Esophagus squamous epithelium (tissue), 5 donors: Measurements from ENCODE around the gene MAN2A1. TPM values are rescaled to one million over a fixed set of nuclear protein-coding genes. Genes with fewer than 3 reads are reported as not detected.

ENCODE experiments used
- DNase-seq: peaks from one replicate; lab custom pipeline; 2025; lab: John Stamatoyannopoulos, UW
- H3K27ac ChIP-seq, 4 donors: fragments of 200-600 bp; sonication (generic); one replicate each; pipeline ENCODE4 v1.5.1; 2016 to 2019; ENCODE audit warnings: mild to moderate bottlenecking in 1 of 4
- H3K27me3 ChIP-seq, 4 donors: fragments of 200-600 bp; sonication (generic); 1 replicate in 3 of 4; 2 replicates in 1 of 4; pipeline versions ENCODE4 v1.5.1 to v1.6.0; 2017 to 2021; ENCODE audit warnings: antibody characterized with exemption in 1 of 4
- H3K36me3 ChIP-seq, 3 donors: fragments of 200-600 bp; sonication (generic); one replicate each; pipeline ENCODE4 v1.5.1; 2016 to 2019
- H3K4me1 ChIP-seq, 3 donors: fragments of 200-600 bp; sonication (generic); one replicate each; pipeline ENCODE4 v1.5.1; 2017 to 2019
- H3K4me3 ChIP-seq, 4 donors: fragments of 200-600 bp; sonication (generic); 1 replicate in 3 of 4; 2 replicates in 1 of 4; pipeline ENCODE4 v1.5.1; 2016 to 2019; ENCODE audit warnings: mild to moderate bottlenecking in 2 of 4, moderate library complexity in 1 of 4
- H3K9me3 ChIP-seq, 3 donors: fragments of 200-600 bp; sonication (generic); one replicate each; pipeline ENCODE4 v1.5.1; 2016 to 2019
- POLR2A ChIP-seq, 4 donors: fragments of 450-650 bp; IDR thresholded peaks; one replicate each; pipeline ENCODE4 v1.6.1; 2017; ENCODE audit warnings: antibody characterized with exemption in 4 of 4, mild to moderate bottlenecking in 4 of 4, moderate library complexity in 3 of 4
- WGBS, 2 donors: methylation state at CpG; one replicate each; pipeline ENCODE4 v1.1.5; 2018; 5-methylcytosine and 5-hydroxymethylcytosine counted together
- intact Hi-C: fragments of 100-400 bp; cut with DNase I; formaldehyde crosslinking; loops from one replicate; pipeline ENCODE4 v1.15.0; 2022
- total RNA-seq, 4 donors: library from RNA; depleted of rRNA; stranded (reverse); fragments of >200 nt; gene quantifications; one replicate each; pipeline ENCODE4 v1.1.0, GENCODE V29; 2016
- TF ChIP-seq, protein P1 (sequence below), 6 experiments: fragments of 450-650 bp in 4 of 6; fragments of 200-600 bp in 2 of 6; sonication (generic) in 2 of 6; IDR thresholded peaks; one replicate each; pipeline ENCODE4 v1.5.1; 2016 to 2019; ENCODE audit warnings: antibody characterized with exemption in 6 of 6, mild to moderate bottlenecking in 4 of 6, moderate library complexity in 4 of 6
- donor health status: DM: yes; HTN: yes; CAD: no.

MAN2A1 gene
- total RNA-seq, 4 donors from 2014 or later, result 27.4 to 40.1 (median 37.4) TPM

DNA sequence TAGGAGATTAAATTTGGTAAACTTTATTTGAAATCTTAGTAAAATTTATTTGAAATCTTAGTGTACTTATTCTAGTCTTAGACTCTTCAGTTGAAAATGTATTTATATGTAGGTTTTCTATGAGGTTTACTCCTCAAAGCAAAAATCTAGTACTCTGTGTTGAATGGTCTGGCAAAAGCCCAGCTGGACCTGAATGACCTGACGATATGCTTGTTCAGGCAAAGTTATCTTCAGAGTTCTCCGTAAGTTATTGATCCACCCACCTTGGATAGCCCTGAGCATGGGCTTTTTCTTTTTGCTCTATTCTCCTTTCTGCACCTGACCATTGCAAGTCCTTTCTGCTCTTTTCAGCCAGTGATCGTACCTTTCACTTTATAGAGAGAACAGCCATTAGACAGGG is 158.4 kb downstream of the MAN2A1 start:
- TF ChIP-seq POLR2A (IDR thresholded peaks at IDR 0.05), result no peak
- TF ChIP-seq, protein P1, sequence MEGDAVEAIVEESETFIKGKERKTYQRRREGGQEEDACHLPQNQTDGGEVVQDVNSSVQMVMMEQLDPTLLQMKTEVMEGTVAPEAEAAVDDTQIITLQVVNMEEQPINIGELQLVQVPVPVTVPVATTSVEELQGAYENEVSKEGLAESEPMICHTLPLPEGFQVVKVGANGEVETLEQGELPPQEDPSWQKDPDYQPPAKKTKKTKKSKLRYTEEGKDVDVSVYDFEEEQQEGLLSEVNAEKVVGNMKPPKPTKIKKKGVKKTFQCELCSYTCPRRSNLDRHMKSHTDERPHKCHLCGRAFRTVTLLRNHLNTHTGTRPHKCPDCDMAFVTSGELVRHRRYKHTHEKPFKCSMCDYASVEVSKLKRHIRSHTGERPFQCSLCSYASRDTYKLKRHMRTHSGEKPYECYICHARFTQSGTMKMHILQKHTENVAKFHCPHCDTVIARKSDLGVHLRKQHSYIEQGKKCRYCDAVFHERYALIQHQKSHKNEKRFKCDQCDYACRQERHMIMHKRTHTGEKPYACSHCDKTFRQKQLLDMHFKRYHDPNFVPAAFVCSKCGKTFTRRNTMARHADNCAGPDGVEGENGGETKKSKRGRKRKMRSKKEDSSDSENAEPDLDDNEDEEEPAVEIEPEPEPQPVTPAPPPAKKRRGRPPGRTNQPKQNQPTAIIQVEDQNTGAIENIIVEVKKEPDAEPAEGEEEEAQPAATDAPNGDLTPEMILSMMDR (IDR thresholded peaks at IDR 0.05), result no peak
- DNase-seq, result no peak
- Histone ChIP-seq H3K4me1 (no peaks in the 10 kb centered on the region), H3K27me3 (no peaks in the 10 kb centered on the region), H3K4me3 (no peak overlapping the region), H3K36me3 (peaks cover 0 to 75% (median 0%) of the 10 kb centered on the region in 3 donors), H3K27ac (no peak overlapping the region), H3K9me3 (no peaks in the 10 kb centered on the region)
- intact Hi-C loops, result no loop called here
- 61 to 70% methylated on average over 3 of the region's 3 CpGs for WGBS, 2 donors

DNA sequence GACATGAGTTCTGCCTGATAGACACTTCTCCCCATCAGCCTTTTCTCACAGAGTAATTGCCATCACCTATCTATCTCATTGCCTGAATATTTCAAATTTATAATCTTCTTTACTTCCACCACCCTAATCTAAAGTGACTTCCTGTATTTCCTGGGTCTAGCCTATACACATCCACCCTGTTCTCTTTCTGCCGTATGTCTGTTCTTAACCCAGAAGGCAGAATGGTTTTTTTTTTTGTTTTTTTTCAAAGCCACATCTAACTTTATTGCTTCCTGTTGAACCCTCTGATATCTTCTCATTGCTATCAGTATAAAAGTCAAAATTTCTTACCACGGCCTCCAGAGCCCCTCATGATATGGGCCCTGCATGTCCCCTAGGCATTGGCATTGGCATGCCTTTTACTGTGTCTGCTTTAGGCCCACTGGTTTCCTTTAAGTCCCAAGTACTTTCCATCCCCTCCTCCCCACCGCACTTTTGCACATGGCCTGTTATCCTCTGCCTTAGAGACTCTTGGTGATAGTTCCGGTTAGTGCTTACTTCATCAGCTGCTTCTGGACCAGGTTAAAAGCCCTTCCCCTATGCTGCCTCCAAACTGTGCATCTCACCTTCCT is 159.9 kb downstream of the MAN2A1 start:
- no peak for TF ChIP-seq POLR2A (IDR thresholded peaks at IDR 0.05)
- TF ChIP-seq, protein P1 (IDR thresholded peaks at IDR 0.05), result no peak
- no peak for DNase-seq
- intact Hi-C loops, result no loop called here
- peaks cover 0 to 71% (median 0%) of the 10 kb centered on the region in 3 donors for H3K36me3 ChIP-seq
- H3K4me1 ChIP-seq, result no peaks in the 10 kb centered on the region
- H3K27me3 ChIP-seq, result no peaks in the 10 kb centered on the region
- WGBS, 2 donors, result 82 to 95% methylated on average over 4 of the region's 4 CpGs
- no peak overlapping the region for H3K27ac ChIP-seq
- no peak overlapping the region for H3K4me3 ChIP-seq
- no peaks in the 10 kb centered on the region for H3K9me3 ChIP-seq

DNA sequence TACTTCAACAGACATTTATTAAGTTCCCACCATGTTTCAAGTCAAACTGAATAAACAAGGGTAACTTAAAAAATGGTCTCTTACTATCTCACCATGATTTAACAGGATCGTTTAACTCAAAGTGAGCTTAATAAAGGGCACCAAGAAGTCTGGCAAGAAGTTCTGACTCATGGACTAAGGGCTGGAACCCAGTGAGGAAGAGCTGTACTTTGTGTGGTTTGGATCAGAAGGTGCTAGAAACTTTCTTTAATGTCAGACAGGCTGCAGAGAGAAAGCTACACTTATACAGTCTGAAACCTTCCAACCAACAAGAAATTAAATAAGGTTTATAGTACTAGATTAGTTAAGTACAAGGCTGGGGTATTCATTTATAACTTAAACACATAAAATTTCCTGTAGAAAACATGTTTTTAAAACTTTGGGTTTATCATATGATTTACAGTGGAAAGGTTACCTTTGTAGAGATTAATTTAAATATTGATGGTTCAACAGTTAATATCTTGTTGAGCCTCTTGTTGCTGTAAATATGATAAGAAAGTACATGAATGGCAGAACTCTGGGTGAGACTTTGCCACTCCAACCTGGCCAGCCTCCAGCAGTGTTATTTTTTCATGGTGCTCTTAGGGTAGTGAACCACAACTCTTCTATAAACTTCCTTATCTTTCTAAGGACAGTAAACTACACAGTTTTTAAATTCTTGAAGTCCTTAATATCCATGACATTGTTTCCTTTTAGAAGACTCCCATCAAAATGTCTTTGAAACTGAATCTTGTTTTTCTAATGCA is 162.8 kb downstream of the MAN2A1 start:
- peaks cover 0 to 4% (median 0%) of the 10 kb centered on the region in 3 donors for H3K4me1 ChIP-seq
- H3K27ac ChIP-seq, result no peak overlapping the region
- H3K36me3 ChIP-seq, result peaks cover 0 to 78% (median 2%) of the 10 kb centered on the region in 3 donors
- TF ChIP-seq, protein P1 (IDR thresholded peaks at IDR 0.05), result no peak
- TF ChIP-seq POLR2A (IDR thresholded peaks at IDR 0.05), result no peak
- 79 to 80% methylated on average over 1 of the region's 1 CpG for WGBS, 2 donors
- no peaks in the 10 kb centered on the region for H3K27me3 ChIP-seq
- H3K4me3 ChIP-seq, result no peak overlapping the region
- no peaks in the 10 kb centered on the region for H3K9me3 ChIP-seq
- intact Hi-C loops, result no loop called here
- no peak for DNase-seq

DNA sequence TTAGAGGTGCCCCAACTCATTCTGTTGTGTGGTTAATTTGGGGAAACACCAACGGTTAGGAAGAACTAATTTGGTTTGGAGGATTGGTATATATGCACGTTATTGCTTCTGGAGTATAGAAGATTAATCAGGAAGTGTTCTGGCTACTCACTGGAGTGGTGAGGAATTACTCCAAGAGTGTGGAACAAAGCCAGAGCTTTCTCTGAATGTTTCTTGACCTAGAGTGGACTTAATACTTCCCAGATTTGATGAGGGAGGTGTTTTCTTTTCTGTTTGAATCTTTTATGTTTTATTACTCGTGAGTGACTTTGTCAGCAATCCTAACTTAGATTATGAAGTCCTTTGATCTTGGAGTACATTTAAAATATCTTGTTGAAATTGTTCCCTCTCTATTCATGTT is 163.7 kb downstream of the MAN2A1 start:
- H3K27ac ChIP-seq, result no peak overlapping the region
- no peak for TF ChIP-seq POLR2A (IDR thresholded peaks at IDR 0.05)
- TF ChIP-seq, protein P1 (IDR thresholded peaks at IDR 0.05), result no peak
- H3K4me3 ChIP-seq, result no peak overlapping the region
- no peaks in the 10 kb centered on the region for H3K27me3 ChIP-seq
- no peak for DNase-seq
- peaks cover 0 to 78% (median 3%) of the 10 kb centered on the region in 3 donors for H3K36me3 ChIP-seq
- intact Hi-C loops, result no loop called here
- WGBS, 2 donors, result 50 to 77% methylated on average over 3 of the region's 3 CpGs
- no peaks in the 10 kb centered on the region for H3K9me3 ChIP-seq
- peaks cover 0 to 12% (median 0%) of the 10 kb centered on the region in 3 donors for H3K4me1 ChIP-seq

DNA sequence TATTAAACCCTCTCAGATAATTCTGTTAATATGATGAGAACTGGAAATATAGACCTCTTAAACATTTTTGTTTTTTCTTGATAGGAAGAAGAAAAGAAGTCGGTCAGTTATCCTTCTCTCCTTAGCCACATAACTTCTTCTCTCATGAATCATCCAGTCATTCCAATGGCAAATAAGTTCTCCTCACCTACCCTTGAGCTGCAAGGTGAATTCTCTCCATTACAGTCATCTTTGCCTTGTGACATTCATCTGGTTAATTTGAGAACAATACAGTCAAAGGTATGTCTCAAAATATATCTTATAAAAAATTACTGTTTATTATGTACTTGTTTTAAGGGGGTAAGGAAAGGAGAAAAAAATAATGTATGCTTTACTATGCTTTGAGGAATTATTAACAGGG is 165.3 kb downstream of the MAN2A1 start:
- TF ChIP-seq POLR2A (IDR thresholded peaks at IDR 0.05), result no peak
- TF ChIP-seq, protein P1 (IDR thresholded peaks at IDR 0.05), result no peak
- no peaks in the 10 kb centered on the region for H3K9me3 ChIP-seq
- WGBS, 2 donors, result 90 to 93% methylated on average over 1 of the region's 1 CpG
- H3K4me3 ChIP-seq, result no peak overlapping the region
- peaks cover 0 to 15% (median 0%) of the 10 kb centered on the region in 3 donors for H3K4me1 ChIP-seq
- DNase-seq, result no peak
- H3K27me3 ChIP-seq, result no peaks in the 10 kb centered on the region
- H3K27ac ChIP-seq, result no peak overlapping the region
- intact Hi-C loops, result no loop called here
- peaks cover 0 to 78% (median 3%) of the 10 kb centered on the region in 3 donors for H3K36me3 ChIP-seq
